ENCODE data around the gene ANXA4. TPM values are rescaled to one million over a fixed set of nuclear protein-coding genes. Genes with fewer than 3 reads are reported as not detected.
A peak's percentile ranks its signal among the peaks of the same experiment; 100 is the strongest.

ANXA4 gene
- total and polyA plus RNA-seq, 2 of the 13 experiments (the other 11 are each of a cell fraction or from before 2014, with no cell fraction given), result 155 to 168 TPM

DNA sequence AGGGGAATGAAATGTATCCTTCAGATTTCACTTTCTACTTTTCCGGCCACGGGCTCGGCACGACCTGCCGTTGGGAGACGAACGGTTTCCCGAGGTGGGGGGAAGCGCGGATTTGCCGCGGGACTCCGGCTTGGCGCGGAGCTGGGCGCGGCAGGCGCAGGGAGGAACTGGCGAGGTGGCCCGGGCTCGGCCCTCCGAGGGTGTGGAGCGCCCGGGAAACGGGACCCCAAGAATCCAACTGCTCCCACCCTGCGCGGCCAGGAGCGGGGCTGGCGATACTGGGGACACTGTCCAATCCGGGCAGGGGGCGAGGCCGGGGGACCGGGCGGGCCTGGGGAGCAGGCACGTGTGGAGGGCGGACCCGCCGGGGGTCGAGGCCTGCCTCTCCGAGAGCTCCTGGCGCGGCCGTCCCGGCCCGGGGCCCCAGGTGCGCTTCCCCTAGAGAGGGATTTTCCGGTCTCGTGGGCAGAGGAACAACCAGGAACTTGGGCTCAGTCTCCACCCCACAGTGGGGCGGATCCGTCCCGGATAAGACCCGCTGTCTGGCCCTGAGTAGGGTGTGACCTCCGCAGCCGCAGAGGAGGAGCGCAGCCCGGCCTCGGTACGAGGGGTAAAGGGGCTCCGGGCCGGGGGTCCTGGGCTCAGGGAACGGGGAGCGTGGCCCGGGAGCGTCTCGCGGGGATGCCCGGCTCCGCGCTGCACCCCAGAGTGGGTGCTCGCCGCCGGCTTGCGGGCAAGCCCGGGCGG, at the start of gene ANXA4 (continued):
- TF ChIP-seq DR1 (CRISPR knock-in tag; IDR thresholded peaks at IDR 0.05) (peak; percentile 57; the same call in 1 of the 2 replicates), ZNF766 (CRISPR knock-in tag; IDR thresholded peaks at IDR 0.05; ENCODE audit: borderline replicate concordance) (peak; percentile 64; the same call in 1 of the 2 replicates), AKAP8 (CRISPR knock-in tag; IDR thresholded peaks at IDR 0.05) (0 out of 2 replicates have a peak, but pooled peaks have one; percentile 72), ZNF34 (CRISPR knock-in tag; IDR thresholded peaks at IDR 0.05; ENCODE audit: borderline replicate concordance) (peak; percentile 87; the same call in 1 of the 2 replicates), ETV5 (CRISPR knock-in tag; IDR thresholded peaks at IDR 0.05; ENCODE audit: borderline replicate concordance) (peak; percentile 79), NFYC (CRISPR knock-in tag; IDR thresholded peaks at IDR 0.05) (no peak), ZNF816 (CRISPR knock-in tag; IDR thresholded peaks at IDR 0.05; ENCODE audit: borderline replicate concordance) (peak; percentile 78), ELF3 (CRISPR knock-in tag; IDR thresholded peaks at IDR 0.05) (peak; percentile 90), JARID2 (CRISPR knock-in tag; IDR thresholded peaks at IDR 0.05; ENCODE audit: insufficient replicate concordance) (no peak), ZBTB38 (CRISPR knock-in tag; IDR thresholded peaks at IDR 0.05) (peak; percentile 84; the same call in 1 of the 2 replicates), ZFX (CRISPR knock-in tag; IDR thresholded peaks at IDR 0.05; ENCODE audit: low read depth) (peak; percentile 100), SRSF4 (IDR thresholded peaks at IDR 0.05; ENCODE audit: low read depth, low read length, poor library complexity, severe bottlenecking) (no peak), ATF7 (IDR thresholded peaks at IDR 0.05) (no peak), ATF7 (CRISPR knock-in tag; IDR thresholded peaks at IDR 0.05) (no peak), ZNF30 (CRISPR knock-in tag; IDR thresholded peaks at IDR 0.05) (peak; percentile 64), AGO1 (IDR thresholded peaks at IDR 0.05; ENCODE audit: low read depth, low read length, poor library complexity, severe bottlenecking) (peak; percentile 77), ZSCAN9 (CRISPR knock-in tag; IDR thresholded peaks at IDR 0.05; ENCODE audit: borderline replicate concordance) (no peak; the same call in 1 of the 2 replicates), ONECUT2 (CRISPR knock-in tag; IDR thresholded peaks at IDR 0.05) (peak; percentile 7; the same call in 1 of the 2 replicates), SMC3 (IDR thresholded peaks at IDR 0.05; ENCODE audit: low read length) (no peak), RFX1 (IDR thresholded peaks at IDR 0.05) (no peak)
- TF ChIP-seq, protein P1, sequence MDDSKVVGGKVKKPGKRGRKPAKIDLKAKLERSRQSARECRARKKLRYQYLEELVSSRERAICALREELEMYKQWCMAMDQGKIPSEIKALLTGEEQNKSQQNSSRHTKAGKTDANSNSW (CRISPR knock-in tag; IDR thresholded peaks at IDR 0.05; ENCODE audit: borderline replicate concordance), result peak; percentile 24; the same call in 1 of the 2 replicates
- TF ChIP-seq, protein P2, sequence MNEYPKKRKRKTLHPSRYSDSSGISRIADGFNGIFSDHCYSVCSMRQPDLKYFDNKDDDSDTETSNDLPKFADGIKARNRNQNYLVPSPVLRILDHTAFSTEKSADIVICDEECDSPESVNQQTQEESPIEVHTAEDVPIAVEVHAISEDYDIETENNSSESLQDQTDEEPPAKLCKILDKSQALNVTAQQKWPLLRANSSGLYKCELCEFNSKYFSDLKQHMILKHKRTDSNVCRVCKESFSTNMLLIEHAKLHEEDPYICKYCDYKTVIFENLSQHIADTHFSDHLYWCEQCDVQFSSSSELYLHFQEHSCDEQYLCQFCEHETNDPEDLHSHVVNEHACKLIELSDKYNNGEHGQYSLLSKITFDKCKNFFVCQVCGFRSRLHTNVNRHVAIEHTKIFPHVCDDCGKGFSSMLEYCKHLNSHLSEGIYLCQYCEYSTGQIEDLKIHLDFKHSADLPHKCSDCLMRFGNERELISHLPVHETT (CRISPR knock-in tag; conservative IDR thresholded peaks at IDR 0.05), result no peak; the same call in 1 of the 2 replicates
- TF ChIP-seq, protein P3, sequence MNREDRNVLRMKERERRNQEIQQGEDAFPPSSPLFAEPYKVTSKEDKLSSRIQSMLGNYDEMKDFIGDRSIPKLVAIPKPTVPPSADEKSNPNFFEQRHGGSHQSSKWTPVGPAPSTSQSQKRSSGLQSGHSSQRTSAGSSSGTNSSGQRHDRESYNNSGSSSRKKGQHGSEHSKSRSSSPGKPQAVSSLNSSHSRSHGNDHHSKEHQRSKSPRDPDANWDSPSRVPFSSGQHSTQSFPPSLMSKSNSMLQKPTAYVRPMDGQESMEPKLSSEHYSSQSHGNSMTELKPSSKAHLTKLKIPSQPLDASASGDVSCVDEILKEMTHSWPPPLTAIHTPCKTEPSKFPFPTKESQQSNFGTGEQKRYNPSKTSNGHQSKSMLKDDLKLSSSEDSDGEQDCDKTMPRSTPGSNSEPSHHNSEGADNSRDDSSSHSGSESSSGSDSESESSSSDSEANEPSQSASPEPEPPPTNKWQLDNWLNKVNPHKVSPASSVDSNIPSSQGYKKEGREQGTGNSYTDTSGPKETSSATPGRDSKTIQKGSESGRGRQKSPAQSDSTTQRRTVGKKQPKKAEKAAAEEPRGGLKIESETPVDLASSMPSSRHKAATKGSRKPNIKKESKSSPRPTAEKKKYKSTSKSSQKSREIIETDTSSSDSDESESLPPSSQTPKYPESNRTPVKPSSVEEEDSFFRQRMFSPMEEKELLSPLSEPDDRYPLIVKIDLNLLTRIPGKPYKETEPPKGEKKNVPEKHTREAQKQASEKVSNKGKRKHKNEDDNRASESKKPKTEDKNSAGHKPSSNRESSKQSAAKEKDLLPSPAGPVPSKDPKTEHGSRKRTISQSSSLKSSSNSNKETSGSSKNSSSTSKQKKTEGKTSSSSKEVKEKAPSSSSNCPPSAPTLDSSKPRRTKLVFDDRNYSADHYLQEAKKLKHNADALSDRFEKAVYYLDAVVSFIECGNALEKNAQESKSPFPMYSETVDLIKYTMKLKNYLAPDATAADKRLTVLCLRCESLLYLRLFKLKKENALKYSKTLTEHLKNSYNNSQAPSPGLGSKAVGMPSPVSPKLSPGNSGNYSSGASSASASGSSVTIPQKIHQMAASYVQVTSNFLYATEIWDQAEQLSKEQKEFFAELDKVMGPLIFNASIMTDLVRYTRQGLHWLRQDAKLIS (CRISPR knock-in tag; IDR thresholded peaks at IDR 0.05), result no peak
- TF ChIP-seq, protein P4, sequence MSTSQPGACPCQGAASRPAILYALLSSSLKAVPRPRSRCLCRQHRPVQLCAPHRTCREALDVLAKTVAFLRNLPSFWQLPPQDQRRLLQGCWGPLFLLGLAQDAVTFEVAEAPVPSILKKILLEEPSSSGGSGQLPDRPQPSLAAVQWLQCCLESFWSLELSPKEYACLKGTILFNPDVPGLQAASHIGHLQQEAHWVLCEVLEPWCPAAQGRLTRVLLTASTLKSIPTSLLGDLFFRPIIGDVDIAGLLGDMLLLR (CRISPR knock-in tag; IDR thresholded peaks at IDR 0.05), result peak; percentile 83

Data from HepG2 (cell line).